Thoracic aorta endothelial cell (primary cell): Measurements from ENCODE around the gene RCBTB1. TPM values are rescaled to one million over a fixed set of nuclear protein-coding genes. Genes with fewer than 3 reads are reported as not detected.

ENCODE experiments used
- total RNA-seq: library from RNA; depleted of rRNA; stranded (reverse); fragments of >200 nt; gene quantifications from 2 replicates; pipeline ENCODE4 v1.2.3, GENCODE V29; 2012

Gene RCBTB1
- total RNA-seq = 28.6 and 30.5 TPM in 2 replicates

DNA sequence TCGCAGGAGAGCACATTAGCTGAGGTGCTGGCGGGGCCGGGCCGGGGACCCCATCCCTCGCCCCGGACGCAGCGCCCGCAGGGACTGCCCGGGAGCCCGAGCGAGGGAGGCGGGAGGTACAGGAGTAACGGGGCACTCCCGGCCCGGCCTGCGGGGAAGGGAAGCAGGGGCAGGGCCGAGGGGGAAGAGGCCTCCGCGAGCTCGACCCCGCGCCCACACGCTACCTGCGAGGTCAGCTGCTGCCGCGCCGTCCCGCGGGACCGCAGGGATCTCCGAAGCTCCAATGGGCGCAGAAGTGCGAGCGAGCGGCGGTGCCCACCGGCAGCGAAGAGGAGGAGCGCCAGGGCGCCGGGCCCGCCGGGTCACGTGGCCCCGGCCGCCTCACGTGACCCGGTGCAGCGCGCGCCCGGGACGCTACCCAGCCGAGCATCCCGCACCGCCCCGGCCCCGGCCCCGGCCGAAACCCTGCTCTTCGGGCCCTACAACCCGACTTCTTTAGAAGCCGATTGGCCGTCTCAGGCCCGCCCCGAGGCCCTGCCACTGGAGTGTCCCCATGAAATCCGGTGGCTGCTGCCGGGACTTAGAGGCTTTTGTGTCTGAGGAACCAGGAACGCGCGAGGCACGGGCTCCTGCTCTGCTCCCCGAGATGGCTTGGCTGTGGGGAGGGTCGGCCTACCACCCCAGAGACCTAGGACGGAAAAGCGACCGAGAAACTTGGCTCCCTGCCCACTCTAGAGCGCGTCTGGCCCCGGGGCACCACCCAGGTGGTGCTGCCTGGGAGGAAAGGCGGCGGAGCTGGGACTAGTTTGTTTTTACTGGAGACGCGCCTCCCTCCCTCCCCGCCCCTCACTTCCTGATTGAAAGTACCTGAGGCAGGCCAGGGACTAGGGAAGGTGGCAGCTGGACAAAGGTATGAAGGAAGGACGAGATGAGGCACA lies at the start of gene RCBTB1:
Gene RCBTB1 (minus strand): TSS at position 339 of the 938 bp plus-strand sequence. CDS start 18,279 bp downstream, outside the sequence.

DNA sequence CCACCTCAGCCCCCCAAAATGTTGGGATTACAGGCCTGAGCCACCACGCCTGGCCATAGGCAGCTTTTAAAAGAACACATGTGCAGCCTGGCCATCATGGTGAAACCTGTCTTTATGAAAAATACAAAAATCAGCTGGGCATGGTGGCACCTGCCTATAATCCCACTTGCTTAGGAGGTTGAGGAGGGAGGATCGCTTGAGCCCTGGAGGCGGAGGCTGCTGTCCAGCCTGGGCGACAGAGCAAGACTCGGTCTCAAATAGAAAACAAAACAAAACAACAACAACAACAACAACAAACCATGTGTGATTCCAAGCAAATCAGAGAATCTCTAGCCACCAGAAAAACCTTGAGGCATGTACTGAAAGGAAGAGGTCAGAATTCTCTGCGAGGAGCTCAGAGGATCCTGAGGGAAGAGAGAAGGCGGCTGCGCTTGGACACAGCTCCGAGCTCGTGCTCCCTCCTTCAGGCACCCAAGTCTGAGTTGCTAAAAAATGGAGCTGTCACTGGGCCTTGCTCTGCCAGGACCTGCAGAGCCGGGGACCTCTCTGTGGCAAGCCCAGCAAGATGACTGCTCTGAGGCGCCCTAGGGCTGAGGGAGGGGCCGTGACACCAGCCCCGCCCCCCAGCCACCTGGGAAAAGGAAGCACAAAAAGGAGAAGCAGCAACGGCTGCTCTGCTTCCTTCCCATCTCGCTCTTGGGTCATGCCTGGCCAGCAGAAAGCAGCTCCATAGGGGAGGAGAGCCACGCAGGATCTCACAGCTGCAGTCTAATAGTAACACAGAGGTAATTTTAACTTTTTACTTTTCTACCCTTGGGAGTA lies 42.7 kb upstream of the RCBTB1 start, which contains the start of gene ARL11:
Gene ARL11 (plus strand): TSS at position 677 of the 822 bp plus-strand sequence. CDS start 1,941 bp downstream, outside the sequence.

DNA sequence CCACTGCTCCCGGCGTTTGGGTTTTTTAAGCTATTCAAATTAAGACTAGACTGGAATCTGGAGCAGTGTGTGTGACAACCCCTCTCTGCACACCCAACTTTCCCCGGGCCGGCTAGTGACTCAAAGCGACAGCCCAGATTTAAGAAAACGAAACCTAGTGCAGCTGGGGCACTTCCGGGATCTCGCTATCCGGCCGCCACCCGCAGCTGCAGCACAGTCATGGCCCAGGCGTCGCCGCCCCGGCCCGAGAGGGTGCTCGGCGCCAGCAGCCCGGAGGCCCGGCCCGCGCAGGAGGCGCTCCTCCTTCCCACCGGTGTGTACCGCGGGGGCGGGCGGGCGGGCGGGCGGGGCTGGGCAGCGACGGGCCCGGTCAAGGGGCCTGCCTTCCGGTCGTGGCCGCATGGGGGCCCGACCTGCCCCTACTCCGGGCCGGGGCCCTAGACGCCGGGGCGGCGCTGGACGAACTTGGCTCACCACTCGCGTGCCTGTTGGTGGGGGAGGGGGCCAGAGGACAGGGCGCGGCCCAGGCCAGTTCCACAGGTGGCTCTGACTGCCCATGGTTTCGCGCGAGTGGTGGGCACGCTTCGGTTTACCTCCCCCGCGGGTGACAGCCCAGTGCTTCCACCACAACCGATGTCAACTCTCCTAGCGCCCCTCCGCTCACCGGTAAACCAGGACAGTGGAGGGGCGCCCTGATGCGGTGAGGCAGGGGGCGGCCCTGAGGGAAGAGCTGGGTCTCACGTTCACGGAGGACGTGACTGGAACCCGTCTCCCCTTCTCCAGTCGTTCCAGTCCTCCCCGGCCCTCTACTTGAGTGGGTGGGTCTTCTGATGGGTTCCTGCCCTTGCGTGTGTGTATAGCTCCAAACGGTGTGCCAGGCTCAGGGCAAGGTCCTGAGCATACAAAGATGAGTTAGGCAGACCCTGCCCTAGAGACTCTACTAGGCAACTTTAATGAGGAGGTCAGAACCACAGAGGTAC lies 89.3 kb downstream of the RCBTB1 start, which contains the start of gene PHF11:
Gene PHF11 (plus strand): TSS at position 171 of the 980 bp plus-strand sequence. CDS start 49 bp downstream, at position 220.

Other genes starting within 250 kb of the RCBTB1 start
- gene CAB39L, start 141.5 kb downstream of the RCBTB1 start, total RNA-seq = 8.2 and 10.9 TPM in 2 replicates
- 3.9 and 5.2 TPM in 2 replicates for gene SETDB2, start 141.3 kb downstream of the RCBTB1 start, total RNA-seq
- 18.5 and 19.3 TPM in 2 replicates for gene PHF11, start 89.6 kb downstream of the RCBTB1 start, total RNA-seq
- 0.13 and 0.22 TPM in 2 replicates for gene ARL11, start 42.9 kb upstream of the RCBTB1 start, total RNA-seq
- 97.4 and 100 TPM in 2 replicates for gene EBPL, start 105.9 kb upstream of the RCBTB1 start, total RNA-seq
- gene KPNA3, start 207.1 kb upstream of the RCBTB1 start, total RNA-seq = 80.3 and 94.2 TPM in 2 replicates